H9 (cell line): Measurements from ENCODE around the gene UEVLD. TPM values are rescaled to one million over a fixed set of nuclear protein-coding genes. Genes with fewer than 3 reads are reported as not detected.
"Not testable (repeated sequence)": the region's sequence is repeated elsewhere in the genome, so short reads cannot be mapped to it uniquely, and the experiment has no call there.

Experiments
- DNase-seq: peaks from one replicate; pipeline ENCODE4 v3.0.0-alpha.2; 2017
- H2AFZ ChIP-seq: one replicate; pipeline ENCODE4 v1.6.1; 2013; ENCODE audit warnings: mild to moderate bottlenecking, low read length, control low read depth, moderate library complexity
- H2AK5ac ChIP-seq: 2 replicates; pipeline ENCODE4 v1.6.1; 2013; ENCODE audit warnings: low read length, control low read depth, mixed read lengths; ENCODE audit not compliant: insufficient read length
- H2BK120ac ChIP-seq: one replicate; pipeline ENCODE4 v1.6.1; 2013; ENCODE audit warnings: low read depth, mild to moderate bottlenecking, low read length, control low read depth, inconsistent platforms; ENCODE audit not compliant: poor library complexity, severe bottlenecking
- H2BK12ac ChIP-seq: 2 replicates; pipeline ENCODE4 v1.6.1; 2013; ENCODE audit warnings: low read length, control low read depth, mixed read lengths, low read depth; ENCODE audit not compliant: insufficient read length
- H2BK15ac ChIP-seq: 2 replicates; pipeline ENCODE4 v1.6.1; 2013; ENCODE audit warnings: low read depth, low read length, control low read depth
- H2BK20ac ChIP-seq: one replicate; pipeline ENCODE4 v1.6.1; 2013; ENCODE audit warnings: low read depth, mild to moderate bottlenecking, low read length, control low read depth, inconsistent platforms; ENCODE audit not compliant: poor library complexity, severe bottlenecking
- H2BK5ac ChIP-seq: 2 replicates; pipeline ENCODE4 v1.6.1; 2013; ENCODE audit warnings: low read length, control low read depth, mixed read lengths; ENCODE audit not compliant: insufficient read length
- H3K14ac ChIP-seq: 2 replicates; pipeline ENCODE4 v1.6.1; 2013; ENCODE audit warnings: low read length, control low read depth; ENCODE audit not compliant: insufficient read depth
- H3K18ac ChIP-seq: 2 replicates; pipeline ENCODE4 v1.6.1; 2013; ENCODE audit warnings: low read depth, mild to moderate bottlenecking, mixed read lengths, low read length, control low read depth; ENCODE audit not compliant: insufficient read length
- H3K23ac ChIP-seq: 2 replicates; pipeline ENCODE4 v1.6.1; 2013; ENCODE audit warnings: low read length, control low read depth, mixed read lengths, low read depth; ENCODE audit not compliant: insufficient read length
- H3K23me2 ChIP-seq: 2 replicates; pipeline ENCODE4 v1.6.1; 2013; ENCODE audit warnings: low read depth, mild to moderate bottlenecking, mixed read lengths, low read length, control low read depth; ENCODE audit not compliant: insufficient read length, poor library complexity, severe bottlenecking
- H3K27ac ChIP-seq: 2 replicates; pipeline ENCODE4 v1.5.1; 2013; ENCODE audit warnings: low read length, control low read depth, mixed read lengths, low read depth; ENCODE audit not compliant: insufficient read length
- H3K27me3 ChIP-seq: 2 replicates; pipeline ENCODE4 v1.6.1; 2013; ENCODE audit warnings: low read length, control low read depth, inconsistent platforms; ENCODE audit not compliant: insufficient read depth
- H3K4ac ChIP-seq: 2 replicates; pipeline ENCODE4 v1.6.1; 2013; ENCODE audit warnings: low read depth, mild to moderate bottlenecking, control low read depth, inconsistent platforms, low read length, moderate library complexity
- H3K4me1 ChIP-seq: 2 replicates; pipeline ENCODE4 v1.6.1; 2013; ENCODE audit warnings: low read length, control low read depth, inconsistent platforms; ENCODE audit not compliant: insufficient read depth
- H3K4me2 ChIP-seq: 2 replicates; pipeline ENCODE4 v1.6.1; 2013; ENCODE audit warnings: low read length, control low read depth, mixed read lengths; ENCODE audit not compliant: insufficient read length, insufficient read depth
- H3K56ac ChIP-seq: 2 replicates; pipeline ENCODE4 v1.6.1; 2013; ENCODE audit warnings: low read depth, mild to moderate bottlenecking, mixed read lengths, low read length, control low read depth; ENCODE audit not compliant: insufficient read length
- H3K79me1 ChIP-seq: 2 replicates; pipeline ENCODE4 v1.6.1; 2013; ENCODE audit warnings: low read depth, mild to moderate bottlenecking, moderate library complexity, low read length, control low read depth, inconsistent platforms; ENCODE audit not compliant: insufficient read depth, poor library complexity, severe bottlenecking
- H3K79me2 ChIP-seq: 2 replicates; pipeline ENCODE4 v1.6.1; 2013; ENCODE audit warnings: low read length, control low read depth, inconsistent platforms; ENCODE audit not compliant: insufficient read depth
- H3K9ac ChIP-seq: 2 replicates; pipeline ENCODE4 v1.6.1; 2013; ENCODE audit warnings: low read length, control low read depth, mixed read lengths; ENCODE audit not compliant: insufficient read length; ENCODE audit errors: extremely low read depth
- H3K9me3 ChIP-seq: one replicate; pipeline ENCODE4 v1.6.1; 2013; ENCODE audit warnings: low read depth, low read length, inconsistent platforms; ENCODE audit not compliant: control insufficient read depth
- H3T11ph ChIP-seq: one replicate; pipeline ENCODE4 v1.6.1; 2013; ENCODE audit warnings: mild to moderate bottlenecking, low read length, control low read depth, inconsistent platforms
- H4K20me1 ChIP-seq: one replicate; pipeline ENCODE4 v1.6.1; 2013; ENCODE audit not compliant: control insufficient read depth, insufficient read length, insufficient read depth
- H4K5ac ChIP-seq: 2 replicates; pipeline ENCODE4 v1.6.1; 2013; ENCODE audit warnings: low read depth, mild to moderate bottlenecking, mixed read lengths, low read length, control low read depth; ENCODE audit not compliant: insufficient read length
- H4K8ac ChIP-seq: replicated peaks from 2 replicates; pipeline ENCODE4 v1.6.1; 2013; ENCODE audit warnings: low read length, control low read depth, mixed read lengths, low read depth; ENCODE audit not compliant: insufficient read length
- H4K91ac ChIP-seq: 2 replicates; pipeline ENCODE4 v1.6.1; 2013; ENCODE audit warnings: low read depth, mild to moderate bottlenecking, moderate library complexity, mixed read lengths, low read length, control low read depth; ENCODE audit not compliant: insufficient read length
- H3K27ac Mint-ChIP-seq, 3 experiments: 2 replicates in 2 of 3; 3 replicates in 1 of 3; pipeline ENCODE4 v1.8.0; 2020 to 2021; ENCODE audit warnings: mixed read lengths in 3 of 3, mild to moderate bottlenecking in 1 of 3, moderate library complexity in 1 of 3
- H3K27me3 Mint-ChIP-seq: 2 replicates; pipeline ENCODE4 v1.8.0; 2021; ENCODE audit warnings: low read depth, mild to moderate bottlenecking, moderate library complexity, mixed read lengths
- H3K36me3 Mint-ChIP-seq, 3 experiments: 2 replicates in 2 of 3; 3 replicates in 1 of 3; pipeline ENCODE4 v1.8.0; 2020 to 2021; ENCODE audit warnings: low read depth in 3 of 3, mixed read lengths in 3 of 3; ENCODE audit not compliant: insufficient read depth in 1 of 3
- H3K4me1 Mint-ChIP-seq, 2 experiments: 2 replicates each; pipeline ENCODE4 v1.8.0; 2020; ENCODE audit warnings: mixed read lengths in 2 of 2
- H3K4me3 Mint-ChIP-seq, 2 experiments: 2 replicates in 1 of 2; 3 replicates in 1 of 2; pipeline ENCODE4 v1.8.0; 2020 to 2021; ENCODE audit warnings: mild to moderate bottlenecking in 2 of 2, mixed read lengths in 2 of 2, moderate library complexity in 1 of 2
- H3K9me3 Mint-ChIP-seq, 2 experiments: 2 replicates in 1 of 2; 3 replicates in 1 of 2; pipeline ENCODE4 v1.8.0; 2020; ENCODE audit warnings: mild to moderate bottlenecking in 2 of 2, mixed read lengths in 2 of 2, moderate library complexity in 1 of 2
- WGBS: extraction: QIAGEN DNeasy Blood & Tissue Kit; methylation state at CpG from one replicate; pipeline ENCODE4 v1.1.7; 2013; ENCODE audit warnings: missing lambda C conversion rate, low lambda C conversion rate, mixed read lengths; ENCODE audit not compliant: insufficient read length; ENCODE audit errors: extremely low coverage; 5-methylcytosine and 5-hydroxymethylcytosine counted together
- total RNA-seq: library from RNA; stranded (reverse); gene quantifications from 2 replicates; pipeline ENCODE4 v1.2.1, GENCODE V29; 2021
- TF ChIP-seq, protein P1 (sequence below): fragments of 200-600 bp; sonication (generic); conservative IDR thresholded peaks from 3 replicates; pipeline ENCODE4 v1.8.0; 2021; ENCODE audit warnings: antibody characterized with exemption, mild to moderate bottlenecking

The UEVLD gene
- total RNA-seq, 1 experiment from 2014 or later, result 7.9 TPM

DNA sequence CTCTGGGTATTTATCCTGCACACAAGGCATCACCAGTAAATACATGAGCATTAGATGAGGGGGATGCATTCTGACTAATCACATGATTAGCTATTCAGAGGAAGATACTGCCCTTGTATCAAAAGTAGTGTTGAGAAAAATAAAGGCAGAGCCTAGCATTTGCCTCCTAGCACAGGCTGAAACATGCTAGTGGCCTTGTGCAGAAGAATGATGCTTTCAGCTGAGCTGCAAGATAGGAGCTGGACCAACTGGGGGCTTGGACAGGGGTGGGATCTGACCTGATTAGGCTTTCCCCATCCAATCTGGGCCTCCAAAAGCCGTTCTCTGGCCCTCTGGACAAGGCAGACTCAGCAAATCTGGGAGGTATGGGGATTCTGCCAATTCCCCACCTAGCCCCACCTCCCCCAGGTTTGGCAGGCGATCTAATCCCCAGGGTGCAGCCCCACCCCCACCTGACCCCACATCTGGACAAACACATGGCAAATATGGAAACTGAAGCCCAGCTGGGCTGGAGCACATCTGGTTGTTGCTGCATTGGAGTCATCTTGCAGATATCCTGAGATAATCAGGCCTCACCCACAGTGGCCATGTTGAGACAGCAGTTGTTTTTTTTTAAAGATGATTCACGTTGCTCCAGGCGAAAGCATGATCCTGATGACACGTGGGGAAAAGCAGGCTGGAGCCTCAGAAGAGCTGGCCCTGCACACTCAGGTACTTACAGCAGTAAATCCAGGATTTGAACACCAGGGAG lies 6.6 kb upstream of the UEVLD start:
- no CpG with 5 or more reads among the region's 5 CpGs for WGBS
- no peaks in the 10 kb centered on the region for H3K27me3 Mint-ChIP-seq
- no peaks in the 10 kb centered on the region for H3K4me1 ChIP-seq

DNA sequence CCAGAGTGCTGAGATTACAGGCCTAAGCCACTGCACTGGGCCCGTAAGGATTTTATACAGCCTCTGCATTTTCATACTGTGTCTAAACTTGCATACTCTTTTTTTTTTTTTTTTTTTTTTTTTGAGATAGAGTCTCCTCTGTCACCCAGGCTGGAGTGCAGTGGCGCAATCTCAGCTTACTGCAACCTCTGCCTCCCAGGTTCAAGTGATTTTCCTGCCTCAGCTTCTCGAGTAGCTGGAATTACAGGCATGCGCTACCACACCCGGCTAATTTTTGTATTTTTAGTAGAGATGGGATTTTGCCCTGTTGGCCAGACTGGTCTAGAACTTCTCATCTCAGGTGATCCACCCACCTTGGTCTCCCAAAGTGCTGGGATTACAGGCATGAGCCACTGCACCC lies 5.6 kb upstream of the UEVLD start:
- H3K27me3 Mint-ChIP-seq, H4K5ac ChIP-seq, H3K27ac ChIP-seq, H2BK120ac ChIP-seq, H2BK15ac ChIP-seq, H2AFZ ChIP-seq, H3K27ac Mint-ChIP-seq, H2BK12ac ChIP-seq, H3K4me1 ChIP-seq, H3K4me3 Mint-ChIP-seq, H3K14ac ChIP-seq, H2BK20ac ChIP-seq, H3K79me2 ChIP-seq, H4K8ac ChIP-seq, H3K4me2 ChIP-seq, H3K27me3 ChIP-seq, H3K18ac ChIP-seq, H3K9ac ChIP-seq, H3T11ph ChIP-seq, H4K20me1 ChIP-seq, H3K9me3 Mint-ChIP-seq, H4K91ac ChIP-seq, H3K4ac ChIP-seq, H3K56ac ChIP-seq, H2AK5ac ChIP-seq, H3K4me1 Mint-ChIP-seq, H2BK5ac ChIP-seq, DNase-seq, H3K9me3 ChIP-seq, H3K23ac ChIP-seq: not testable (repeated sequence)
- H3K36me3 Mint-ChIP-seq, result peaks cover 7 to 21% (median 20%) of the 10 kb centered on the region in 3 experiments; a peak in 6 of 7 replicates
- no CpG with 5 or more reads among the region's 5 CpGs for WGBS
- Histone ChIP-seq H3K23me2 (peaks cover 11% of the 10 kb centered on the region), H3K79me1 (peaks cover 11% of the 10 kb centered on the region)

More for the DNA sequence above, 6.6 kb upstream of the UEVLD start:
- peaks cover 11% of the 10 kb centered on the region for H3K79me1 ChIP-seq
- no peak overlapping the region for H3K18ac ChIP-seq
- H3K27me3 ChIP-seq, result no peaks in the 10 kb centered on the region
- H4K20me1 ChIP-seq, result no peaks in the 10 kb centered on the region
- peaks cover 1% of the 10 kb centered on the region; the same call in 1 of the 2 replicates for H3K79me2 ChIP-seq
- Mint-ChIP-seq H3K36me3 (peaks cover 7 to 21% (median 20%) of the 10 kb centered on the region in 3 experiments; a peak in 6 of 7 replicates), H3K9me3 (no peaks in the 10 kb centered on the region; a peak in 1 of 5 replicates), H3K4me1 (no peaks in the 10 kb centered on the region; a peak in 3 of 4 replicates), H3K27ac (peak overlapping the region in 1 of 3 experiments; percentile 61; a peak in 1 of 7 replicates), H3K4me3 (no peak overlapping the region)
- no peak overlapping the region for H2BK12ac ChIP-seq
- H3K56ac ChIP-seq, result no peak overlapping the region
- no peak overlapping the region for H3K4ac ChIP-seq
- no peak overlapping the region for H4K91ac ChIP-seq
- TF ChIP-seq, protein P1, sequence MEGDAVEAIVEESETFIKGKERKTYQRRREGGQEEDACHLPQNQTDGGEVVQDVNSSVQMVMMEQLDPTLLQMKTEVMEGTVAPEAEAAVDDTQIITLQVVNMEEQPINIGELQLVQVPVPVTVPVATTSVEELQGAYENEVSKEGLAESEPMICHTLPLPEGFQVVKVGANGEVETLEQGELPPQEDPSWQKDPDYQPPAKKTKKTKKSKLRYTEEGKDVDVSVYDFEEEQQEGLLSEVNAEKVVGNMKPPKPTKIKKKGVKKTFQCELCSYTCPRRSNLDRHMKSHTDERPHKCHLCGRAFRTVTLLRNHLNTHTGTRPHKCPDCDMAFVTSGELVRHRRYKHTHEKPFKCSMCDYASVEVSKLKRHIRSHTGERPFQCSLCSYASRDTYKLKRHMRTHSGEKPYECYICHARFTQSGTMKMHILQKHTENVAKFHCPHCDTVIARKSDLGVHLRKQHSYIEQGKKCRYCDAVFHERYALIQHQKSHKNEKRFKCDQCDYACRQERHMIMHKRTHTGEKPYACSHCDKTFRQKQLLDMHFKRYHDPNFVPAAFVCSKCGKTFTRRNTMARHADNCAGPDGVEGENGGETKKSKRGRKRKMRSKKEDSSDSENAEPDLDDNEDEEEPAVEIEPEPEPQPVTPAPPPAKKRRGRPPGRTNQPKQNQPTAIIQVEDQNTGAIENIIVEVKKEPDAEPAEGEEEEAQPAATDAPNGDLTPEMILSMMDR, result no peak
- H3K27ac ChIP-seq, result no peak overlapping the region
- H2BK120ac ChIP-seq, result no peak overlapping the region
- no peak overlapping the region for H4K5ac ChIP-seq
- H2BK5ac ChIP-seq, result no peak overlapping the region
- peaks cover under 1% of the 10 kb centered on the region for H3K23me2 ChIP-seq
- H3K23ac ChIP-seq, result no peak overlapping the region
- no peak overlapping the region for H2BK15ac ChIP-seq
- H3T11ph ChIP-seq, result no peak overlapping the region
- H3K4me2 ChIP-seq, result no peak overlapping the region
- no peak overlapping the region for H2BK20ac ChIP-seq
- no peak for DNase-seq
- no peak overlapping the region for H2AK5ac ChIP-seq
- no peaks in the 10 kb centered on the region for H3K9me3 ChIP-seq
- H3K9ac ChIP-seq, result no peak overlapping the region
- H4K8ac ChIP-seq, result no peak overlapping the region
- no peak overlapping the region for H3K14ac ChIP-seq
- H2AFZ ChIP-seq, result no peak overlapping the region
